Vagina (tissue), 2 donors: ENCODE measurements around the gene GTSE1.

Experiments used
- CTCF ChIP-seq, 3 experiments: fragments of 450-650 bp in 2 of 3; fragments of 200-600 bp in 1 of 3; sonication (generic) in 1 of 3; IDR thresholded peaks; one replicate each; pipeline ENCODE4 v1.5.1; 2017 to 2019; ENCODE audit warnings: antibody characterized with exemption in 3 of 3, mild to moderate bottlenecking in 2 of 3, moderate library complexity in 2 of 3
- POLR2A ChIP-seq, 2 donors: fragments of 450-650 bp; IDR thresholded peaks; one replicate each; pipeline ENCODE4 v1.6.1; 2017; ENCODE audit warnings: antibody characterized with exemption in 2 of 2, mild to moderate bottlenecking in 2 of 2, moderate library complexity in 2 of 2

DNA sequence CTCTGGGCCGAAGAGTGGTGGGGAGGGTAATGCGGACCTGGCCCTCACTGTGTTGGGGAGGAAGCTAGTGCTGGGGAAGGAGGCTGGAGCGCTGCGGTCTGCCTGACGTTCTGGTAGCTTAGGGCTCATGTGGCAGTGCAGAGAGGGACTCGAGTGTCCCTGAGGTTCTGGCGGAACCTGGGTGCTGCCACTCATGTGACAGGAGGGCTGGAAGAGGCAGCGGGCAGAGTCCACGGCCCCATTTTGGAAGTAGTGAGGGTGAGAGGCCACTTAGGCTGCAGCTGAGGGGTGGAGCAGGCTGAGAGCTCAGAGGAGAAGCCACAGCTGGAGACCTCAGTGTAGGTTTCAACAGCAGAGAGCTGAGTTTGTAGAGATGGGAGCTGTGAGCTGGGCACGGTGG lies 22.6 kb downstream of the GTSE1 start:
- TF ChIP-seq CTCF (IDR thresholded peaks at IDR 0.05) (no peak), POLR2A (IDR thresholded peaks at IDR 0.05) (no peak)
